Hematopoietic multipotent progenitor cell treated with erythropoietin and hydrocortisone succinate and interleukin-3 and kit ligand, for 8 days (in vitro differentiated cells): ENCODE data around the gene TMPRSS11E.
"Not testable (repeated sequence)": the region's sequence is repeated elsewhere in the genome, so short reads cannot be mapped to it uniquely, and the experiment has no call there.

Source experiments
- DNase-seq: peaks from one replicate; pipeline ENCODE4 v3.0.0-alpha.2; 2015

TMPRSS11E gene

GRCh38 chr4:68447201-68447600 lies at the start of gene TMPRSS11E:
TMPRSS11E (plus strand) TSS chr4:68447463; CDS start chr4:68447513, 50 bp downstream.
- no peak for DNase-seq

GRCh38 chr4:68399306-68399705 lies 48.0 kb upstream of the TMPRSS11E start:
- no peak for DNase-seq

- DNase-seq, result no peak
Observed at GRCh38 chr4:68401231-68401630, 46.0 kb upstream of the TMPRSS11E start.

- no peak for DNase-seq
Observed at GRCh38 chr4:68404153-68404552, 43.1 kb upstream of the TMPRSS11E start.

GRCh38 chr4:68405718-68406478 lies 41.4 kb upstream of the TMPRSS11E start:
- not testable (repeated sequence) for DNase-seq

GRCh38 chr4:68406479-68406859 lies 40.8 kb upstream of the TMPRSS11E start:
- DNase-seq, result no peak

GRCh38 chr4:68407015-68407867 lies 40.0 kb upstream of the TMPRSS11E start:
- DNase-seq, result not testable (repeated sequence)

GRCh38 chr4:68407868-68408190 lies 39.4 kb upstream of the TMPRSS11E start:
- no peak for DNase-seq

GRCh38 chr4:68410149-68410548 lies 37.1 kb upstream of the TMPRSS11E start:
- no peak for DNase-seq

GRCh38 chr4:68410643-68411042 lies 36.6 kb upstream of the TMPRSS11E start:
- no peak for DNase-seq

GRCh38 chr4:68412031-68412430 lies 35.2 kb upstream of the TMPRSS11E start:
- not testable (repeated sequence) for DNase-seq

- no peak for DNase-seq
Observed at GRCh38 chr4:68416591-68416990, 30.7 kb upstream of the TMPRSS11E start.

GRCh38 chr4:68426516-68426915 lies 20.7 kb upstream of the TMPRSS11E start:
- no peak for DNase-seq

- no peak for DNase-seq
Observed at GRCh38 chr4:68430337-68430736, 16.9 kb upstream of the TMPRSS11E start.

GRCh38 chr4:68432320-68432719 lies 14.9 kb upstream of the TMPRSS11E start:
- DNase-seq, result no peak

GRCh38 chr4:68433582-68433981 lies 13.7 kb upstream of the TMPRSS11E start:
- DNase-seq, result no peak

- no peak for DNase-seq
Observed at GRCh38 chr4:68434277-68434676, 13.0 kb upstream of the TMPRSS11E start.

- DNase-seq, result no peak
Observed at GRCh38 chr4:68434836-68435235, 12.4 kb upstream of the TMPRSS11E start.

- no peak for DNase-seq
Observed at GRCh38 chr4:68445111-68445510, 2.2 kb upstream of the TMPRSS11E start.

GRCh38 chr4:68451246-68452211 lies 4.3 kb downstream of the TMPRSS11E start:
- no peak for DNase-seq

GRCh38 chr4:68460085-68460484 lies 12.8 kb downstream of the TMPRSS11E start:
- DNase-seq, result no peak

GRCh38 chr4:68461790-68462189 lies 14.5 kb downstream of the TMPRSS11E start:
- no peak for DNase-seq

- DNase-seq, result no peak
Observed at GRCh38 chr4:68462691-68463090, 15.4 kb downstream of the TMPRSS11E start.
